A673 (cell line): ENCODE measurements around the gene PTH. TPM values are rescaled to one million over a fixed set of nuclear protein-coding genes. Genes with fewer than 3 reads are reported as not detected.

Source experiments
- BruUV-seq: library from RNA; stranded (reverse); fragments of 400-500 nt; replicated peaks from 2 replicates; lab custom pipeline; 2021; lab: Mats Ljungman, UMichigan
- CTCF ChIA-PET: fragments of 300-600 bp; sonication (Branson Sonifier 250); formaldehyde crosslinking; loops from one replicate; lab custom pipeline; 2022; ENCODE audit warnings: antibody characterized with exemption; lab: Charles Lee
- POLR2A ChIA-PET: fragments of 300-600 bp; sonication (Branson Sonifier 250); formaldehyde crosslinking; loops from one replicate; lab custom pipeline; 2022; ENCODE audit warnings: antibody characterized with exemption; ENCODE audit not compliant: low non-redundant PET; lab: Charles Lee
- DNase-seq: peaks from one replicate; pipeline ENCODE4 v3.0.0-alpha.2; 2015; ENCODE audit warnings: low spot score
- H3K27ac ChIP-seq: fragments of 200-600 bp; sonication (generic); 2 replicates; pipeline ENCODE4 v1.5.1; 2016; ENCODE audit warnings: mixed run types, low read depth, mild to moderate bottlenecking, mixed read lengths, antibody characterized with exemption, low read length; ENCODE audit not compliant: poor library complexity, severe bottlenecking
- H3K27me3 ChIP-seq: fragments of 200-600 bp; sonication (generic); replicated peaks from 2 replicates; pipeline ENCODE4 v1.6.1; 2017; ENCODE audit warnings: mixed run types, low read depth, mild to moderate bottlenecking, mixed read lengths, antibody characterized with exemption, low read length; ENCODE audit not compliant: insufficient read depth, poor library complexity
- H3K36me3 ChIP-seq: fragments of 200-600 bp; sonication (generic); 2 replicates; pipeline ENCODE4 v1.6.1; 2016; ENCODE audit warnings: mixed run types, mild to moderate bottlenecking, mixed read lengths, antibody characterized with exemption, low read length; ENCODE audit not compliant: insufficient read depth, poor library complexity, severe bottlenecking
- H3K4me1 ChIP-seq: fragments of 200-600 bp; sonication (generic); 2 replicates; pipeline ENCODE4 v1.6.1; 2017; ENCODE audit warnings: mixed run types, mild to moderate bottlenecking, mixed read lengths, antibody characterized with exemption, low read length; ENCODE audit not compliant: insufficient read depth, poor library complexity, severe bottlenecking
- H3K4me3 ChIP-seq: fragments of 200-600 bp; sonication (generic); 2 replicates; pipeline ENCODE4 v1.5.1; 2016; ENCODE audit warnings: low read depth, mixed run types, mild to moderate bottlenecking, mixed read lengths, low read length; ENCODE audit not compliant: poor library complexity, severe bottlenecking
- H3K9me3 ChIP-seq: fragments of 200-600 bp; sonication (generic); 2 replicates; pipeline ENCODE4 v1.6.1; 2016; ENCODE audit warnings: mixed run types, low read depth, mild to moderate bottlenecking, mixed read lengths, antibody characterized with exemption, low read length; ENCODE audit not compliant: poor library complexity, severe bottlenecking
- CTCF ChIP-seq: fragments of 300-800, 200-600 bp; sonication (generic); conservative IDR thresholded peaks from 2 replicates; pipeline ENCODE4 v1.5.1; 2017; ENCODE audit warnings: low read depth, mild to moderate bottlenecking, antibody characterized with exemption, low read length, moderate library complexity, mixed read lengths
- EZH2 ChIP-seq: fragments of 200-600 bp; sonication (generic); IDR thresholded peaks from 2 replicates; pipeline ENCODE4 v1.6.1; 2017; ENCODE audit warnings: borderline replicate concordance, low read depth, mild to moderate bottlenecking, mixed read lengths, antibody characterized with exemption, low read length; ENCODE audit not compliant: poor library complexity, severe bottlenecking
- intact Hi-C: fragments of 100-400 bp; cut with micrococcal nuclease; formaldehyde crosslinking; loops from one replicate; pipeline ENCODE4 v1.10.0; 2022; ENCODE audit not compliant: unreplicated experiment
- total RNA-seq: library from RNA; stranded (reverse); gene quantifications from 2 replicates; pipeline ENCODE4 v1.2.3, GENCODE V29; 2021

Gene PTH
- total RNA-seq, 1 experiment from 2014 or later: not detected

- no peaks in the 10 kb centered on the region for H3K27me3 ChIP-seq
- BruUV-seq: no TSS peak
- no peaks in the 10 kb centered on the region for H3K4me1 ChIP-seq
- DNase-seq: peak; percentile 17
- TF ChIP-seq EZH2: no peak
- peak; percentile 24; the same call in 1 of the 2 replicates for TF ChIP-seq CTCF
- H3K9me3 ChIP-seq: no peaks in the 10 kb centered on the region
- intact Hi-C loops: no loop called here
- CTCF ChIA-PET: interaction anchor here (0.6 kb wide), 1 partner anchor 230 kb away, joined by 6 read pairs; no protein-coding TSS in a partner anchor
- POLR2A ChIA-PET: no interaction called here
- no peaks in the 10 kb centered on the region for H3K36me3 ChIP-seq
- no peak overlapping the region for H3K27ac ChIP-seq
- no peak overlapping the region for H3K4me3 ChIP-seq
Observed at GRCh38 chr11:13486926-13487660, 8.7 kb downstream of the PTH start.

GRCh38 chr11:13480198-13480597 lies 15.6 kb downstream of the PTH start:
- Histone ChIP-seq H3K36me3 (no peaks in the 10 kb centered on the region), H3K27ac (no peak overlapping the region), H3K4me3 (no peak overlapping the region), H3K4me1 (no peaks in the 10 kb centered on the region), H3K9me3 (no peaks in the 10 kb centered on the region), H3K27me3 (peaks cover 5% of the 10 kb centered on the region)
- TF ChIP-seq EZH2 (no peak), CTCF (no peak)
- DNase-seq: no peak
- CTCF ChIA-PET: no interaction called here
- intact Hi-C loops: no loop called here
- POLR2A ChIA-PET: no interaction called here
- no TSS peak for BruUV-seq

- no TSS peak for BruUV-seq
- ChIA-PET POLR2A (no interaction called here), CTCF (no interaction called here)
- no peaks in the 10 kb centered on the region for H3K9me3 ChIP-seq
- H3K27me3 ChIP-seq: peaks cover 5% of the 10 kb centered on the region
- DNase-seq: no peak
- H3K27ac ChIP-seq: no peak overlapping the region
- H3K4me1 ChIP-seq: no peaks in the 10 kb centered on the region
- intact Hi-C loops: no loop called here
- no peaks in the 10 kb centered on the region for H3K36me3 ChIP-seq
- no peak for TF ChIP-seq CTCF
- H3K4me3 ChIP-seq: no peak overlapping the region
Observed at GRCh38 chr11:13479688-13480087, 16.1 kb downstream of the PTH start.
